HG03571 (cell line): ENCODE results near the gene PRG3.
"Not testable (repeated sequence)": the region's sequence is repeated elsewhere in the genome, so short reads cannot be mapped to it uniquely, and the experiment has no call there.

Source experiments
- ATAC-seq: cut with Tn5 transposase; IDR thresholded peaks from one replicate; pipeline ENCODE4 v1.9.1; 2021; ENCODE audit not compliant: unreplicated experiment

The PRG3 gene

GRCh38 chr11:57341250-57341808, 39.6 kb downstream of the PRG3 start:
- ATAC-seq = no peak

GRCh38 chr11:57340039-57340615, 40.8 kb downstream of the PRG3 start:
- ATAC-seq = no peak

- ATAC-seq = no peak
Observed at GRCh38 chr11:57339328-57339727, 41.6 kb downstream of the PRG3 start.

GRCh38 chr11:57338142-57338541, 42.8 kb downstream of the PRG3 start, which contains the start of gene P2RX3:
Gene P2RX3 (plus strand): TSS chr11:57338352. CDS start chr11:57338551, 199 bp downstream.
- no peak for ATAC-seq

- not testable (repeated sequence) for ATAC-seq
Observed at GRCh38 chr11:57336856-57337255, 44.1 kb downstream of the PRG3 start.

GRCh38 chr11:57336111-57336666, 44.8 kb downstream of the PRG3 start:
- no peak for ATAC-seq

- peak; percentile 99 for ATAC-seq
Observed at GRCh38 chr11:57335343-57336110, 45.4 kb downstream of the PRG3 start, which contains the start of gene SSRP1. Gene SSRP1 (minus strand): TSS chr11:57335892. CDS start chr11:57335121, 771 bp downstream.

- peak; percentile 2 for ATAC-seq
Observed at GRCh38 chr11:57335023-57335342, 46.0 kb downstream of the PRG3 start.

- no peak for ATAC-seq
Observed at GRCh38 chr11:57332694-57333440, 48.1 kb downstream of the PRG3 start.

- no peak for ATAC-seq
Observed at GRCh38 chr11:57331720-57332119, 49.2 kb downstream of the PRG3 start.

- ATAC-seq = no peak
Observed at GRCh38 chr11:57330029-57330428, 50.9 kb downstream of the PRG3 start.

GRCh38 chr11:57327721-57328120, 53.2 kb downstream of the PRG3 start:
- ATAC-seq = no peak
